Stimulated activated CD4-positive, alpha-beta T cell treated with anti-CD3 and anti-CD28 coated beads, TNF-alpha, amount 100 ng/mL, for 4 hours (primary cell): ENCODE measurements around the gene RPS23.
"Not testable (repeated sequence)": the region's sequence is repeated elsewhere in the genome, so short reads cannot be mapped to it uniquely, and the experiment has no call there.

Source experiments
- DNase-seq, 3 experiments: peaks; one replicate each; pipeline ENCODE4 v3.0.0-alpha.2; 2020; ENCODE audit warnings: low read depth in 3 of 3

The RPS23 gene

GRCh38 chr5:82290005-82290404, 11.9 kb upstream of the RPS23 start:
- DNase-seq = no peak

- no peak for DNase-seq
These were observed 9.5 kb upstream of the RPS23 start for GRCh38 chr5:82287625-82288024.

- no peak for DNase-seq
These were observed 7.1 kb upstream of the RPS23 start for GRCh38 chr5:82285206-82285605.

GRCh38 chr5:82283893-82284292, 5.7 kb upstream of the RPS23 start:
- no peak for DNase-seq

GRCh38 chr5:82278711-82279370, 687 bp upstream of the RPS23 start:
- DNase-seq = no peak

GRCh38 chr5:82277613-82277986, 554 bp downstream of the RPS23 start:
- DNase-seq = no peak

- no peak for DNase-seq
These were observed 1.1 kb downstream of the RPS23 start for GRCh38 chr5:82276800-82277612.

GRCh38 chr5:82275216-82275664, 2.9 kb downstream of the RPS23 start:
- no peak for DNase-seq

- DNase-seq = no peak
These were observed 3.6 kb downstream of the RPS23 start for GRCh38 chr5:82274343-82275211.

GRCh38 chr5:82273426-82273825, 4.7 kb downstream of the RPS23 start:
- DNase-seq = not testable (repeated sequence)

- DNase-seq = not testable (repeated sequence)
These were observed 5.4 kb downstream of the RPS23 start for GRCh38 chr5:82272571-82273356.

GRCh38 chr5:82269363-82269762, 8.8 kb downstream of the RPS23 start:
- not testable (repeated sequence) for DNase-seq

- not testable (repeated sequence) for DNase-seq
These were observed 10.7 kb downstream of the RPS23 start for GRCh38 chr5:82267297-82267933.

- no peak for DNase-seq
These were observed 13.1 kb downstream of the RPS23 start for GRCh38 chr5:82265047-82265446.

- no peak for DNase-seq
These were observed 18.9 kb downstream of the RPS23 start for GRCh38 chr5:82259172-82259800.

GRCh38 chr5:82257729-82258128, 20.4 kb downstream of the RPS23 start:
- DNase-seq = no peak

GRCh38 chr5:82257247-82257646, 20.9 kb downstream of the RPS23 start:
- no peak for DNase-seq

GRCh38 chr5:82255844-82256243, 22.3 kb downstream of the RPS23 start:
- DNase-seq = no peak

GRCh38 chr5:82252744-82253143, 25.4 kb downstream of the RPS23 start:
- no peak for DNase-seq

- no peak for DNase-seq
These were observed 31.1 kb downstream of the RPS23 start for GRCh38 chr5:82246960-82247574.
